ENCODE data around the gene PM20D1.
"Not testable (repeated sequence)": the region's sequence is repeated elsewhere in the genome, so short reads cannot be mapped to it uniquely, and the experiment has no call there.

PM20D1 gene

GRCh38 chr1:205849619-205850355 lies at the start of gene PM20D1:
PM20D1 (minus strand) TSS chr1:205850132; CDS start chr1:205850072, 60 bp downstream.
- DNase-seq (ENCODE audit: low read depth), result no peak
- H3K4me3 ChIP-seq (ENCODE audit: low read depth, low read length), result no peak within 1 kb of the TSS
- TF ChIP-seq, protein P1, sequence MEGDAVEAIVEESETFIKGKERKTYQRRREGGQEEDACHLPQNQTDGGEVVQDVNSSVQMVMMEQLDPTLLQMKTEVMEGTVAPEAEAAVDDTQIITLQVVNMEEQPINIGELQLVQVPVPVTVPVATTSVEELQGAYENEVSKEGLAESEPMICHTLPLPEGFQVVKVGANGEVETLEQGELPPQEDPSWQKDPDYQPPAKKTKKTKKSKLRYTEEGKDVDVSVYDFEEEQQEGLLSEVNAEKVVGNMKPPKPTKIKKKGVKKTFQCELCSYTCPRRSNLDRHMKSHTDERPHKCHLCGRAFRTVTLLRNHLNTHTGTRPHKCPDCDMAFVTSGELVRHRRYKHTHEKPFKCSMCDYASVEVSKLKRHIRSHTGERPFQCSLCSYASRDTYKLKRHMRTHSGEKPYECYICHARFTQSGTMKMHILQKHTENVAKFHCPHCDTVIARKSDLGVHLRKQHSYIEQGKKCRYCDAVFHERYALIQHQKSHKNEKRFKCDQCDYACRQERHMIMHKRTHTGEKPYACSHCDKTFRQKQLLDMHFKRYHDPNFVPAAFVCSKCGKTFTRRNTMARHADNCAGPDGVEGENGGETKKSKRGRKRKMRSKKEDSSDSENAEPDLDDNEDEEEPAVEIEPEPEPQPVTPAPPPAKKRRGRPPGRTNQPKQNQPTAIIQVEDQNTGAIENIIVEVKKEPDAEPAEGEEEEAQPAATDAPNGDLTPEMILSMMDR (IDR thresholded peaks at IDR 0.05; ENCODE audit: low read depth, low read length, missing control alignments), result no peak

DNA sequence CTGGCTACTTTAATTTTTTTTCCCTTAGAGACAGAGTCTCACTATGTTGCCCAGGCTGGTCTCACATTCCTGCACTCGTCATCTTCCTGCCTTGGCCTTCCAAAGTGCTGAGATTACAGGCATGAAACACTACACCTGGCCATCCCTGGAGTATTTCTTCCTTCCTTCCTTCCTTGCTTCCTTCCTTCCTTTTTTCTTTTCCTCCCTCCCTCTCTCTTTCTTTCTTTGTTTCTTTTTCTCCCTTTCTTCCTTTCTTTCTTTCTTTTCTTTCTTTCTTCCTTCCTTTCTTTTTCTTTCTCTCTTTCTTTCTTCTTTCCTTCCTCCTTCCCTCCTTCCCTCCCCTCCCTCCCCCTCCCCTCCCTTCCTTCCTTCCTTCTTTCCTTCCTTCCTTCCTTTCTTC lies 46.4 kb upstream of the PM20D1 start:
- DNase-seq (ENCODE audit: low read depth), result no peak
- H3K4me3 ChIP-seq (ENCODE audit: low read depth, low read length), result no peak overlapping the region

GRCh38 chr1:205894119-205894518 lies 44.2 kb upstream of the PM20D1 start:
- H3K4me3 ChIP-seq (ENCODE audit: low read depth, low read length); DNase-seq (ENCODE audit: low read depth): not testable (repeated sequence)

More for the DNA sequence above, 46.4 kb upstream of the PM20D1 start:
- TF ChIP-seq, protein P1 (IDR thresholded peaks at IDR 0.05; ENCODE audit: low read depth, low read length, missing control alignments), result no peak

GRCh38 chr1:205892175-205892574 lies 42.2 kb upstream of the PM20D1 start:
- not testable (repeated sequence) for DNase-seq (ENCODE audit: low read depth); H3K4me3 ChIP-seq (ENCODE audit: low read depth, low read length)

GRCh38 chr1:205891481-205891880 lies 41.5 kb upstream of the PM20D1 start:
- H3K4me3 ChIP-seq (ENCODE audit: low read depth, low read length); DNase-seq (ENCODE audit: low read depth): not testable (repeated sequence)

- H3K4me3 ChIP-seq (ENCODE audit: low read depth, low read length); DNase-seq (ENCODE audit: low read depth): not testable (repeated sequence)
Observed at GRCh38 chr1:205890631-205891030, 40.7 kb upstream of the PM20D1 start.

GRCh38 chr1:205889706-205890105 lies 39.8 kb upstream of the PM20D1 start:
- DNase-seq (ENCODE audit: low read depth); H3K4me3 ChIP-seq (ENCODE audit: low read depth, low read length): not testable (repeated sequence)

GRCh38 chr1:205889006-205889405 lies 39.1 kb upstream of the PM20D1 start:
- not testable (repeated sequence) for H3K4me3 ChIP-seq (ENCODE audit: low read depth, low read length); DNase-seq (ENCODE audit: low read depth)

- no peak for DNase-seq (ENCODE audit: low read depth)
- TF ChIP-seq, protein P1 (IDR thresholded peaks at IDR 0.05; ENCODE audit: low read depth, low read length, missing control alignments), result no peak
- H3K4me3 ChIP-seq (ENCODE audit: low read depth, low read length), result no peak overlapping the region
Observed at GRCh38 chr1:205883792-205884191, 33.9 kb upstream of the PM20D1 start.

- TF ChIP-seq, protein P1 (IDR thresholded peaks at IDR 0.05; ENCODE audit: low read depth, low read length, missing control alignments), result no peak
- no peak overlapping the region for H3K4me3 ChIP-seq (ENCODE audit: low read depth, low read length)
- DNase-seq (ENCODE audit: low read depth), result no peak
Observed at GRCh38 chr1:205880923-205881322, 31.0 kb upstream of the PM20D1 start.

Data from GM12864 (cell line).